Endothelial cell of umbilical vein (primary cell): ENCODE results near the gene TMEM209. TPM values are rescaled to one million over a fixed set of nuclear protein-coding genes. Genes with fewer than 3 reads are reported as not detected.

Experiments
- BruUV-seq: library from RNA; stranded (reverse); fragments of 400-500 nt; replicated peaks from 2 replicates; lab custom pipeline; 2021; lab: Mats Ljungman, UMichigan
- CTCF ChIA-PET: fragments of 300-600, 350-600 bp; sonication (Branson Sonifier 250); formaldehyde crosslinking; loops from one replicate; lab custom pipeline; 2021; ENCODE audit warnings: antibody characterized with exemption, inconsistent platforms; lab: Charles Lee
- POLR2A ChIA-PET: fragments of 300-600, 350-600 bp; sonication (Branson Sonifier 250); formaldehyde crosslinking; loops from one replicate; lab custom pipeline; 2021; ENCODE audit warnings: antibody characterized with exemption, inconsistent platforms; lab: Charles Lee
- DNase-seq: peaks from one replicate; pipeline ENCODE4 v3.0.0-alpha.2; 2011; ENCODE audit warnings: low read depth, low spot score
- FAIRE-seq: peaks from 2 replicates; lab custom pipeline; 2011; peaks lifted over from hg19 to GRCh38; lab: Jason Lieb, UNC
- H2AFZ ChIP-seq: 2 replicates; pipeline ENCODE4 v1.6.0; 2012; ENCODE audit warnings: low read depth, low read length, control low read depth, inconsistent platforms
- H3K27ac ChIP-seq: 2 replicates; pipeline ENCODE4 v1.5.1; 2011; ENCODE audit warnings: low read depth, mild to moderate bottlenecking, control low read depth, low read length, moderate library complexity; ENCODE audit not compliant: insufficient read depth
- H3K27me3 ChIP-seq, 2 experiments: 2 replicates each; pipeline versions ENCODE4 v1.6.0 to v1.6.1; 2011; ENCODE audit warnings: low read length in 2 of 2, mixed read lengths in 1 of 2; ENCODE audit not compliant: control insufficient read depth in 2 of 2, insufficient read depth in 2 of 2
- H3K36me3 ChIP-seq, 2 experiments: 2 replicates in 1 of 2; 3 replicates in 1 of 2; pipeline ENCODE4 v1.5.1; 2011; ENCODE audit warnings: low read length in 2 of 2, mild to moderate bottlenecking in 1 of 2, moderate library complexity in 1 of 2; ENCODE audit not compliant: control insufficient read depth in 2 of 2, insufficient read depth in 2 of 2; ENCODE audit errors: extremely low read depth in 1 of 2
- H3K4me1 ChIP-seq: 3 replicates; pipeline ENCODE4 v1.5.1; 2011; ENCODE audit warnings: mild to moderate bottlenecking, low read length; ENCODE audit not compliant: control insufficient read depth, insufficient read depth; ENCODE audit errors: extremely low read depth
- H3K4me2 ChIP-seq: 2 replicates; pipeline ENCODE4 v1.6.1; 2011; ENCODE audit warnings: low read length, control low read depth, mixed read lengths; ENCODE audit not compliant: insufficient read depth
- H3K4me3 ChIP-seq, 3 experiments: fragments of 200-600 bp in 1 of 3; sonication (generic), shearing (Covaris generic) in 1 of 3; replicated peaks in 1 of 3; 2 replicates each; pipeline ENCODE4 v1.5.1; 2011 to 2016; ENCODE audit warnings: control low read depth in 3 of 3, low read length in 3 of 3, mild to moderate bottlenecking in 2 of 3, inconsistent platforms in 1 of 3, low read depth in 1 of 3, moderate library complexity in 1 of 3; ENCODE audit not compliant: insufficient read depth in 1 of 3
- H3K79me2 ChIP-seq: 2 replicates; pipeline ENCODE4 v1.6.0; 2012; ENCODE audit warnings: low read length, inconsistent platforms; ENCODE audit not compliant: control insufficient read depth, insufficient read depth
- H3K9ac ChIP-seq: replicated peaks from 2 replicates; pipeline ENCODE3; 2011; ENCODE audit warnings: low read length, control low read depth; ENCODE audit not compliant: insufficient read depth; ENCODE audit errors: extremely low read depth
- H3K9me1 ChIP-seq: replicated peaks from 3 replicates; pipeline ENCODE4 v1.6.0; 2011; ENCODE audit warnings: mild to moderate bottlenecking, low read length; ENCODE audit not compliant: control insufficient read depth, insufficient read depth; ENCODE audit errors: extremely low read depth
- H3K9me3 ChIP-seq: replicated peaks from 2 replicates; pipeline ENCODE4 v1.5.1; 2012; ENCODE audit warnings: low read length, inconsistent platforms; ENCODE audit not compliant: control insufficient read depth, insufficient read depth
- H4K20me1 ChIP-seq: replicated peaks from 2 replicates; pipeline ENCODE3; 2011; ENCODE audit warnings: mild to moderate bottlenecking, low read length; ENCODE audit not compliant: control insufficient read depth, insufficient read depth; ENCODE audit errors: extremely low read depth
- EZH2 ChIP-seq: IDR thresholded peaks from 2 replicates; pipeline ENCODE4 v1.6.1; 2012; ENCODE audit warnings: borderline replicate concordance, low read depth, mild to moderate bottlenecking, moderate library complexity, low read length, inconsistent platforms; ENCODE audit not compliant: severe bottlenecking
- FOS ChIP-seq: IDR thresholded peaks from 2 replicates; pipeline ENCODE4 v1.6.1; 2011; ENCODE audit warnings: mild to moderate bottlenecking, low read length, moderate library complexity, borderline replicate concordance; ENCODE audit not compliant: insufficient read depth
- GATA2 ChIP-seq: IDR thresholded peaks from 2 replicates; pipeline ENCODE4 v1.7.0; 2011; ENCODE audit warnings: low read depth, mild to moderate bottlenecking, moderate library complexity, mixed read lengths, low read length; ENCODE audit not compliant: insufficient read length, insufficient read depth
- JUN ChIP-seq: IDR thresholded peaks from 2 replicates; pipeline ENCODE4 v1.6.1; 2011; ENCODE audit warnings: borderline replicate concordance, low read depth; ENCODE audit not compliant: insufficient read length, insufficient read depth
- MYC ChIP-seq: IDR thresholded peaks from one replicate; pipeline ENCODE4 v1.6.1; 2011; ENCODE audit warnings: mild to moderate bottlenecking, low read depth, low read length
- POLR2A ChIP-seq: IDR thresholded peaks from 2 replicates; pipeline ENCODE4 v1.6.1; 2012; ENCODE audit warnings: low read depth, mild to moderate bottlenecking, control low read depth, low read length
- POLR2AphosphoS5 ChIP-seq: IDR thresholded peaks from 2 replicates; pipeline ENCODE4 v1.6.1; 2012; ENCODE audit warnings: low read depth, mild to moderate bottlenecking, control low read depth, low read length, moderate library complexity; ENCODE audit not compliant: insufficient read depth
- dilution Hi-C: fragments of 300-500 bp; cut with MboI; formaldehyde crosslinking; loops from one replicate; pipeline ENCODE4 v1.15.0; 2019; ENCODE audit warnings: low sequenced_read_pairs; ENCODE audit not compliant: extremely low pct_ligation_motif_present
- intact Hi-C: fragments of 100-400 bp; cut with micrococcal nuclease; formaldehyde crosslinking; loops from one replicate; pipeline ENCODE4 v1.10.0; 2022
- polyA plus RNA-seq, 4 experiments: library from polyadenylated mRNA; depleted of rRNA in 3 of 4; stranded (reverse) in 3 of 4; unstranded in 1 of 4; fragments of >200 nt; gene quantifications; 2 replicates each; pipeline versions ENCODE4 v1.2.1 to v1.2.3, GENCODE V29; 2011 to 2012; ENCODE audit warnings: missing spikeins in 1 of 4
- total RNA-seq: library from RNA; stranded (reverse); gene quantifications from 2 replicates; pipeline ENCODE4 v1.2.3, GENCODE V29; 2021
- TF ChIP-seq, protein P1 (sequence below): IDR thresholded peaks from 2 replicates; pipeline ENCODE4 v1.6.1; 2011; ENCODE audit not compliant: insufficient read depth, insufficient read length

The TMEM209 gene
- total and polyA plus RNA-seq, 2 donors (not counting 3 experiments of a cell fraction or from before 2014, with no cell fraction given), result 13.0 to 16.6 TPM

DNA sequence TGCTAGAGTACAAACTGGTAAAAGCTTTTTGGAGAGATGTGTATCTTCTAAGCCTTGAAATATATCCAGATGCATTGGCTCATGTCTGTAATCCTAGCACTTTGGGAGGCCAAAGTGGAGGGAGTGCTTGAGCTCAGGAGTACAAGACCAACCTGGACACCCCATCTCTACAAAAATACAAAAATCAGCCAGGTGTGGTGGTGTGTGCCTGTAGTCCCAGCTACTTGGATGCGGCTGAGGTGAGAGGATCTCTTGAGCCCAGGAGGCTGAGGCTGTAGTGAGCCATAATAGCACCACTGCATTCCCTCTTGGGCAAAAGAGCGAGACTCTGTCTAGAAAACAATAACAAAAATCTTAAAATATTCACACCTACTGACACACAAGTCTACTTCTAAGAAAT, 25.6 kb downstream of the TMEM209 start:
- no peak for DNase-seq
- Histone ChIP-seq H4K20me1 (no peaks in the 10 kb centered on the region), H3K4me1 (no peaks in the 10 kb centered on the region), H3K4me3 (no peak overlapping the region), H3K27ac (no peak overlapping the region), H3K4me2 (no peak overlapping the region), H3K9me1 (no peaks in the 10 kb centered on the region), H2AFZ (no peak overlapping the region), H3K27me3 (no peaks in the 10 kb centered on the region), H3K9ac (no peak overlapping the region), H3K36me3 (peaks cover 3 to 11% of the 10 kb centered on the region in 2 experiments), H3K9me3 (no peaks in the 10 kb centered on the region), H3K79me2 (no peaks in the 10 kb centered on the region)
- BruUV-seq, result no TSS peak
- CTCF ChIA-PET, result interaction anchor here (0.8 kb wide), 1 partner anchor 107 kb away, joined by 3 read pairs; no protein-coding TSS in a partner anchor
- TF ChIP-seq JUN (no peak), FOS (no peak), EZH2 (no peak)
- POLR2A ChIA-PET, result no interaction called here
- no peak for FAIRE-seq
- intact Hi-C loops, result no loop called here
- dilution Hi-C loops, result no loop called here

DNA sequence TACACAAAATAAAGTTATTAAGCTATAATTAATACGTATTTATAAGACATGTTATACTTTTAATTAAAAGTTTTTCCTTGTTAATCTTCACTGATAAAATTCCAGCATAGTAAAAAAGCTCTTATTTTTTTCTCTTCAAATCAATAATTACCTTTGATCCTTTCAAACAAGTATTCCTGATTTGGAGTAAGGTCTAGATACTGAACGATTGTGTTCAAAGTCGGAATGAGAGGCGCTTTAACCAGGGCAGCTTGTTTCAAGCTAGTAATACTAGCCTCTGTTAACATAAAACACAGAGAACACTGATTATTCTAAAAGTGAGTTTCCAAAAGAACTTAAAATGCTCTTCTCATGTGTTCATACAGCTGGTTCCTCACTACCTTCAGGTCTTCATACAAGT, 27.0 kb downstream of the TMEM209 start:
- POLR2A ChIA-PET, result no interaction called here

More for the DNA sequence above, 27.0 kb downstream of the TMEM209 start:
- CTCF ChIA-PET, result no interaction called here
- no peaks in the 10 kb centered on the region for H3K9me1 ChIP-seq
- BruUV-seq, result no TSS peak
- intact Hi-C loops (no loop called here), dilution Hi-C loops (no loop called here)
- H3K36me3 ChIP-seq, result peaks cover 1 to 8% of the 10 kb centered on the region in 2 experiments
- no peaks in the 10 kb centered on the region for H3K79me2 ChIP-seq
- no peaks in the 10 kb centered on the region for H3K9me3 ChIP-seq
- no peaks in the 10 kb centered on the region for H3K4me1 ChIP-seq
- DNase-seq (no peak), FAIRE-seq (no peak)
- no peaks in the 10 kb centered on the region for H4K20me1 ChIP-seq
- H3K4me2 ChIP-seq, result no peak overlapping the region
- TF ChIP-seq POLR2A, result no peak
- TF ChIP-seq MYC, result no peak
- TF ChIP-seq, protein P1, sequence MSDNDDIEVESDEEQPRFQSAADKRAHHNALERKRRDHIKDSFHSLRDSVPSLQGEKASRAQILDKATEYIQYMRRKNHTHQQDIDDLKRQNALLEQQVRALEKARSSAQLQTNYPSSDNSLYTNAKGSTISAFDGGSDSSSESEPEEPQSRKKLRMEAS, result no peak
- no peak for TF ChIP-seq POLR2AphosphoS5
- no peak for TF ChIP-seq GATA2
- TF ChIP-seq FOS, result no peak
- no peaks in the 10 kb centered on the region for H3K27me3 ChIP-seq
- no peak overlapping the region for H3K9ac ChIP-seq
- H3K4me3 ChIP-seq, result no peak overlapping the region
- no peak overlapping the region for H2AFZ ChIP-seq
- no peak overlapping the region for H3K27ac ChIP-seq
